Glutamatergic neuron (in vitro differentiated cells): ENCODE data around the gene TRUB2. TPM values are rescaled to one million over a fixed set of nuclear protein-coding genes. Genes with fewer than 3 reads are reported as not detected.

Experiments used
- DNase-seq: peaks from one replicate; pipeline ENCODE4 v3.0.0; 2022
- H3K27ac Mint-ChIP-seq: one replicate; pipeline ENCODE4 v1.8.0; 2020; ENCODE audit warnings: mild to moderate bottlenecking, mixed read lengths, inconsistent platforms; ENCODE audit not compliant: unreplicated experiment
- H3K27me3 Mint-ChIP-seq: one replicate; pipeline ENCODE4 v1.8.0; 2020; ENCODE audit warnings: mild to moderate bottlenecking, moderate library complexity, mixed read lengths, inconsistent platforms; ENCODE audit not compliant: unreplicated experiment
- H3K36me3 Mint-ChIP-seq: one replicate; pipeline ENCODE4 v1.8.0; 2020; ENCODE audit warnings: mild to moderate bottlenecking, mixed read lengths, inconsistent platforms; ENCODE audit not compliant: unreplicated experiment
- H3K4me1 Mint-ChIP-seq: one replicate; pipeline ENCODE4 v1.8.0; 2020; ENCODE audit warnings: mild to moderate bottlenecking, low read depth, mixed read lengths, inconsistent platforms; ENCODE audit not compliant: unreplicated experiment
- H3K4me3 Mint-ChIP-seq: one replicate; pipeline ENCODE4 v1.8.0; 2020; ENCODE audit warnings: mild to moderate bottlenecking, mixed read lengths, inconsistent platforms; ENCODE audit not compliant: unreplicated experiment
- H3K9me3 Mint-ChIP-seq: one replicate; pipeline ENCODE4 v1.8.0; 2020; ENCODE audit warnings: mild to moderate bottlenecking, moderate library complexity, mixed read lengths, inconsistent platforms; ENCODE audit not compliant: unreplicated experiment
- CTCF ChIP-seq: fragments of 200-600 bp; sonication (generic); IDR thresholded peaks from one replicate; pipeline ENCODE4 v1.5.0; 2021; ENCODE audit not compliant: partially characterized antibody, unreplicated experiment
- total RNA-seq: library from RNA; stranded (reverse); fragmentation: NEBNext Ultra II Directional; extraction: Animal tissue kit (Norgen Biotek cat#: 25700); gene quantifications from one replicate; pipeline ENCODE4 v1.2.1, GENCODE V29; 2021; ENCODE audit not compliant: unreplicated experiment

TRUB2 gene
- total RNA-seq, 1 donor from 2014 or later = 30.0 TPM

GRCh38 chr9:128323791-128324190 is 1.5 kb upstream of the TRUB2 start:
- Mint-ChIP-seq H3K36me3 (no peaks in the 10 kb centered on the region), H3K27me3 (peaks cover 3% of the 10 kb centered on the region), H3K9me3 (peaks cover 10% of the 10 kb centered on the region), H3K4me1 (no peaks in the 10 kb centered on the region), H3K27ac (no peak overlapping the region), H3K4me3 (peak overlapping the region; percentile 52)
- no peak for DNase-seq
- TF ChIP-seq CTCF = no peak

DNA sequence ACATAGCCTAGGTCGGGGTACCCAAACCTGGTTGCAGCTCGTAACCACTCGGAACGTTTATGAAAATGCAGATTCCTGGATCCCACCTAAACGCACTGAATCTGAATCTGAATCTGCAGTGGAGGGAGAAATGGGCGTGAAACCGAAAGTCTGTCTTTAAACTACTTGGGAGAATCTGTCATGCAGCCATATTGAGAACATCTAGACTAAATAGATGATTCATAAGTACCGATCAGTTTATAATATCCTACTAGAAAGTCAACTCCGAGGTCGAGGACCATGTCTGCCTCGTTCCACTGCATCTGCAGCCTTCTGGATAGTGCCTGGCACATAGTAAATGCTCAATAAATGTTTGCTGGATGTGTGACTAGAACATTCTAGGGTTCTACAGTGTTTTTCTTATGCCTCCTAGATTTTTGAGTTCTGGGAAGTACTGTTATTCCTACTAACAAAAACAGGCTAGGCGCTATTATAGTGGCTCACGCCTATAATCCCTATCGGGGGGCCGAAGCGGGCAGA is 1.0 kb upstream of the TRUB2 start:
- Mint-ChIP-seq H3K27me3 (peaks cover 3% of the 10 kb centered on the region), H3K36me3 (no peaks in the 10 kb centered on the region), H3K4me3 (peak overlapping the region; percentile 100), H3K9me3 (peaks cover 10% of the 10 kb centered on the region), H3K4me1 (no peaks in the 10 kb centered on the region), H3K27ac (no peak overlapping the region)
- TF ChIP-seq CTCF = no peak
- DNase-seq = no peak

- Mint-ChIP-seq H3K4me3 (peak overlapping the region; percentile 100), H3K4me1 (no peaks in the 10 kb centered on the region), H3K36me3 (no peaks in the 10 kb centered on the region), H3K27me3 (peaks cover 3% of the 10 kb centered on the region), H3K9me3 (peaks cover 10% of the 10 kb centered on the region), H3K27ac (peak overlapping the region; percentile 99)
- TF ChIP-seq CTCF = no peak
- no peak for DNase-seq
Measured at GRCh38 chr9:128321879-128322403, 306 bp downstream of the TRUB2 start.

- Mint-ChIP-seq H3K9me3 (peaks cover 12% of the 10 kb centered on the region), H3K4me1 (no peaks in the 10 kb centered on the region), H3K27me3 (peaks cover 3% of the 10 kb centered on the region), H3K36me3 (no peaks in the 10 kb centered on the region), H3K4me3 (peak overlapping the region; percentile 100), H3K27ac (no peak overlapping the region)
- TF ChIP-seq CTCF = no peak
- DNase-seq = no peak
Measured at GRCh38 chr9:128321343-128321742, 904 bp downstream of the TRUB2 start.

DNA sequence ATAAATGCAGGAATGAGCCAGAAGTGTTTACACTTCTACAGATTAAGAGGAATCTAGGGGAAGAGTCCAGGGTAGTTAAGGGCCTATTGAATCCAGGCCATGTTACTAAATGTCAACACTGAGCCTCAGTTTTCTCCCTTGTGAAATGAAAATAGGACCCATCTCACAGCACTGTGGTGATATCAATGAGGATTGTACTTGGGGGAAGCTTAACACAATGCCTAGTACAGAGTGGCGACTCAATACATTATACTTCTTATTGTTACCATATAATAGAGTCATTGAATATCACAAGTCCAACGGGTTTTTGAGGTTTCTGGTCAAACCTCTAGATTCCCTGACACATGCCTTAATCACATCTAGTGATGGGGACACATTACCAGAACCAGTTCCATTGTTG is 4.6 kb downstream of the TRUB2 start:
- H3K4me3 Mint-ChIP-seq = no peak overlapping the region
- no peak overlapping the region for H3K27ac Mint-ChIP-seq
- no peak for DNase-seq
- no peak for TF ChIP-seq CTCF
- peaks cover 12% of the 10 kb centered on the region for H3K9me3 Mint-ChIP-seq
- H3K36me3 Mint-ChIP-seq = no peaks in the 10 kb centered on the region
- no peaks in the 10 kb centered on the region for H3K4me1 Mint-ChIP-seq
- H3K27me3 Mint-ChIP-seq = peaks cover 5% of the 10 kb centered on the region
